ENCODE results near the gene IL27RA.

DNA sequence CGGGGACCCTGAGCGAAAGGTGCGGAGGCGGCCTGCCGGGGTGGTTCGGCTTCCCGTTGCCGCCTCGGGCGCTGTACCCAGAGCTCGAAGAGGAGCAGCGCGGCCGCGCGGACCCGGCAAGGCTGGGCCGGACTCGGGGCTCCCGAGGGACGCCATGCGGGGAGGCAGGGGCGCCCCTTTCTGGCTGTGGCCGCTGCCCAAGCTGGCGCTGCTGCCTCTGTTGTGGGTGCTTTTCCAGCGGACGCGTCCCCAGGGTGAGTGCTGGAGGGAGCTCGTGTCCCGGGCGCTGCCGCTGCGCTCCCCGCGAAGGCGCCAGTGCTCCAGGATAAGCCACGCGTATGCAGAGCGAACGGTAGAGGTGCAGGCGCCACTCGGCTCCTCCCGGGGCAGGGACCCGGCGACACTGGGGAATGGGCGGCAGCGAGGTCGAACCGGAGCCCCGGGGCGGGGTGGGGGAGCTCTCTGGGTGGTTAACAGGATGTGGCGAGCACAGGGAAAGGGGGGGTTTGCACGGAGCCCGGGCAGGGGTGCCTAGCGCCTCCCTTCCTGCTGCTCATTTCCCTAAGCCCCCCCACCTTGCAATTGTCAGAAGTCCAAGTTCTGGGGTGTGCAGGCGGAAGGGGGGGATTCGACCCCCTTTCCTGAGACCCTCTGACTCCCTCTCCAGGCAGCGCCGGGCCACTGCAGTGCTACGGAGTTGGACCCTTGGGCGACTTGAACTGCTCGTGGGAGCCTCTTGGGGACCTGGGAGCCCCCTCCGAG, at the start of gene IL27RA:
- no peak for TF ChIP-seq YY1 (IDR thresholded peaks at IDR 0.05; ENCODE audit: insufficient read depth, insufficient read length)
- TF ChIP-seq SUZ12 (IDR thresholded peaks at IDR 0.05; ENCODE audit: extremely low read depth, insufficient read depth, insufficient read length) = no peak
- TF ChIP-seq ZNF274 (IDR thresholded peaks at IDR 0.05; ENCODE audit: low read depth, low read length) = no peak

All from NT2/D1 (cell line).